GM12874 (cell line): ENCODE measurements around the gene YDJC.

Experiments
- CTCF ChIP-seq: IDR thresholded peaks from 2 replicates; pipeline ENCODE4 v1.5.1; 2011; ENCODE audit warnings: low read depth, mild to moderate bottlenecking, control low read depth, low read length, moderate library complexity; ENCODE audit not compliant: insufficient read depth

The YDJC gene

DNA sequence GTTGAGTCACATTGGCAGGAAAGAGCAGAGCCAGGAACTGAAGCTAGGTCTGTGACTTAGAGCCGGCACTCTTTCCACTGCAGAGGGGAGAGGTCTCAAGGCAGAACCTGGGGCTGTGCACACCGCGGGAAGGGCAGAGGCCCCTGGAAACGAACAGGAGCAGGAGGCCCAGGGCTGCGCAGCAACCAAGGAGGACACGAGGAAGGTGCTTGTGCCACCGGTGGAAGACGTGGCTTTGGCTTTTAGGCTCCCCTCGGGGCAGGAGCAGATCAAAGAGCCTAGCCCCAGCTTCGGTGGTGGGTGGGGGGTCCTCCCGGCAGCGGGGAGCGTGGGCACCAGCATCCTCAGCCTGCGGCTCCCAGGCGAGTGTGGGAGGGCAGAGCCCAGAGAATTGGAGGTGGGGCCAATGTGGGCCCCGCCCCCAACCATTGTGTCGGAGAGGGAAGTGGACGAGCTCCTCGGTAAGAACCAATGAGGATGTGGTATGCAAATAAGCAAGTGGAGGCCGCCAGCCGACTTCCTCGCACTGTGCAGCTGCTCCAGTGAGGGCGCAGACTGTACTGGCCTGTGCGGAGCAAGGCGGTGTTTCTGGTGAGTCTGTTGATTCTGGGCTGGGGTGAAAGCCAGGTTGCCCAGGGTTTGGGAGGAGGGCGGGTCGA, 2.5 kb upstream of the YDJC start, which contains the start of gene CCDC116:
Gene CCDC116, plus strand, starts transcription at position 524 of the 659 bp plus-strand sequence. CDS start 422 bp downstream, outside the sequence.
- no peak for TF ChIP-seq CTCF

- no peak for TF ChIP-seq CTCF
Observed at GRCh38 chr22:21631025-21631424, 1.2 kb upstream of the YDJC start.

DNA sequence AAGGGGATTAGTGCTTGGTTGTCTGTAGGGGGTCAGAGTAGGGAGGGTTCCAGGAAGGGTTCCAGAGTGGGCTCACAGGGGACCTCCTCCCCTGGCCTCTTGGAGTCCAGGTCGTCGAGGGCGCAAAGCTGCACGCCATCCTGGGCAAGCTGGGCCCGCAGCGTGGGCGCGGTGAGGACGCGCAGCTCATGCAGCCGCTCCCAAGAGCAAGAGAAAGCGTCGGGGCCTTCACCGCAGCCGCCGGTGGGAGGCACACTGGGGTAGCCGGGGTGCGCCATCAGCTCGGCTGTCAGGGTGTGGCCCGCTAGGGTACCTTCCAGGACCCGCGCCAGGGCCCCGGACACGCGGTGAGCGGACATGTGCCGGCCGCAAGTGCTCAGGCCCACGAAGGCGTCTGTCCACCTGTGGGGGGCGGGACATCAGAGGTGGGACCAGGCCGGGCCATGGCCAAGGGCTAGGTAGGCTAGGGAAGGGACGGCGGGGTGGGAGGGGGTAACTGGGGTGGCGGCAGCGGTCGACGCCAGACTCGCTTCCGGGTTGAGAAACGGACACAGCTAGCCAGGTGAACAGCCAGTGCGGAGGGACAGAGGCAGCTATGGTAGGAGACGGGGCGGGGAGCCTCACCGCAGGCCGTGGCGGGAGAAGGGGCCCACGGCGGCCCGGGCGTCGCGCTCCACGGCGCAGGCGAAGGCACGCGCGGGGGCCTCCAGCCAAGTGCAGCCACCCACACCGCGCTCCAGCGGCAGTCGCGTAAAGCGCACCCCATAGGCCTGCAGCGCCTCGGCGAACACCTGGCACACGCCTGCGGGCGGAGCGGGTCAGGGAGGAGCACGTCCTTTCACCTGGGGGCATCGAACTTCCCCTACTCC, 1.2 kb downstream of the YDJC start:
- no peak for TF ChIP-seq CTCF

DNA sequence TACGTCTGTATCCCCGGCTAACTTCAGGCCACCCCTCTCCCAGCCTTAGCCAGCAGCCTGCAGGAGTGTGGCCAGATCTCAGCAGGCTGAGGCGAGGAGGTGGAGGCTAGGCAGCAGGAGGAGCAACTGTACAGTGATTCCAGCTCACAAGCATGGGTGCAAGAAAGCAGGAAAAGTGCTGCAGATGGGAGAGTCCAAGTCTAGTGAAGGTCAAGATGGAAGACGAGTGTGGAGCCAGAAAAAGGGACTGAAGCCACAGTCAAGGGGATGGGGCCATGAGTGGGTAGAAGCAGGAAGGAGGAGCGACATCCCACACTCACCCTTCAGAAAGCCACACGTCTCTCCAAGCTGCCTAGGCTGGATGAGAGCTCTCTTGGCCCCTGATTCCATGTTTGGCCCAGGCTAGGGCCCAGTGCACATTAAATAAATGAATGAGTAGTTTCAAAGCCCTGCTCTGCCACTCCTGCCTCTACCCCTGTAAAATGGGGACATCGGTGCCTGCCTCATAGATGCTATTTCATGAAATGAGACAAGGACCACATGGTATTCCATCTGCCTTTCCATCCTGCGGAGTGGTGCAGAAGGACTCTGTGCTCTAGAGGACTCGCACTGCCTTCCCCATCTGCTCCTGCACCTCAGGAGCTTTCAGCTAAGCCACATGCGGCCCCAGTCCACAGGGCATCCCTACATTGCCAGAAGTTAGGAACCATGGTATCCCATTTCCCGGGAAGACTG, 2.9 kb downstream of the YDJC start:
- TF ChIP-seq CTCF = no peak

GRCh38 chr22:21626073-21626734, 3.6 kb downstream of the YDJC start:
- no peak for TF ChIP-seq CTCF

- TF ChIP-seq CTCF = no peak
Observed at GRCh38 chr22:21624880-21625791, 4.7 kb downstream of the YDJC start.
